Fibroblast of skin of left biceps (primary cell): ENCODE data around the gene MEFV.
"Not testable (repeated sequence)": the region's sequence is repeated elsewhere in the genome, so short reads cannot be mapped to it uniquely, and the experiment has no call there.

Source experiments
- DNase-seq, 2 experiments: peaks; one replicate each; pipeline ENCODE4 v3.0.0-alpha.2; 2013; ENCODE audit warnings: low read depth in 2 of 2

The MEFV gene, protein sequence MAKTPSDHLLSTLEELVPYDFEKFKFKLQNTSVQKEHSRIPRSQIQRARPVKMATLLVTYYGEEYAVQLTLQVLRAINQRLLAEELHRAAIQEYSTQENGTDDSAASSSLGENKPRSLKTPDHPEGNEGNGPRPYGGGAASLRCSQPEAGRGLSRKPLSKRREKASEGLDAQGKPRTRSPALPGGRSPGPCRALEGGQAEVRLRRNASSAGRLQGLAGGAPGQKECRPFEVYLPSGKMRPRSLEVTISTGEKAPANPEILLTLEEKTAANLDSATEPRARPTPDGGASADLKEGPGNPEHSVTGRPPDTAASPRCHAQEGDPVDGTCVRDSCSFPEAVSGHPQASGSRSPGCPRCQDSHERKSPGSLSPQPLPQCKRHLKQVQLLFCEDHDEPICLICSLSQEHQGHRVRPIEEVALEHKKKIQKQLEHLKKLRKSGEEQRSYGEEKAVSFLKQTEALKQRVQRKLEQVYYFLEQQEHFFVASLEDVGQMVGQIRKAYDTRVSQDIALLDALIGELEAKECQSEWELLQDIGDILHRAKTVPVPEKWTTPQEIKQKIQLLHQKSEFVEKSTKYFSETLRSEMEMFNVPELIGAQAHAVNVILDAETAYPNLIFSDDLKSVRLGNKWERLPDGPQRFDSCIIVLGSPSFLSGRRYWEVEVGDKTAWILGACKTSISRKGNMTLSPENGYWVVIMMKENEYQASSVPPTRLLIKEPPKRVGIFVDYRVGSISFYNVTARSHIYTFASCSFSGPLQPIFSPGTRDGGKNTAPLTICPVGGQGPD

DNA sequence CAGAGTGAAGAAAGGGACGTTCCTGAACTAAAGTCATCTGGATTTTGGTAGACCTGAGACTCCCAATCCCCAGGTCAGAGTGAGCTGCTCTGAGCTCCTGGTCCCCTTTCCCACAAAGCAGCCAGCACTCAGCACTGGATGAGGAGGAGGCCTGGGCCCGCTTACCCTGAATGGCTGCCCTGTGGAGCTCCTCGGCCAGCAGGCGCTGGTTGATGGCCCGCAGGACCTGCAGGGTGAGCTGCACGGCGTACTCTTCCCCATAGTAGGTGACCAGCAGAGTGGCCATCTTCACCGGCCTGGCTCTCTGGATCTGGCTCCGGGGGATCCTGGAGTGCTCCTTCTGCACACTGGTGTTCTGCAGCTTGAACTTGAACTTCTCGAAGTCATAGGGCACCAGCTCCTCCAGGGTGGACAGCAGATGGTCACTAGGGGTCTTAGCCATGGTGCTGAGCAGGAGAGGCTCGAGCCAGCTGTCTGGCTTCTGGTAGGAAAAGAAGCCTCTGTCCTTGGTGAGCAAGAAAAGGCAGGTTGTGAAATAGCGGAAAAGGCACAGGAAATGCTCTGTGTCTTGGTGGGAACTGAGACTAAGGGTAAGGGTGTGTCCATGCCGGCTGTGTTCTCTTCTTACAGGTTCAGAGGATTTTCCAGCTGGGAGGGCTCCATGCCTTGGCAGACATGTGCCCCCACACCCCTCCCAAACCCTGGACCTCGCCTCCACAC, at the start of gene MEFV:
MEFV (minus strand) TSS at position 488 of the 720 bp plus-strand sequence; CDS start at position 442, 46 bp downstream.
- DNase-seq: no peak

DNA sequence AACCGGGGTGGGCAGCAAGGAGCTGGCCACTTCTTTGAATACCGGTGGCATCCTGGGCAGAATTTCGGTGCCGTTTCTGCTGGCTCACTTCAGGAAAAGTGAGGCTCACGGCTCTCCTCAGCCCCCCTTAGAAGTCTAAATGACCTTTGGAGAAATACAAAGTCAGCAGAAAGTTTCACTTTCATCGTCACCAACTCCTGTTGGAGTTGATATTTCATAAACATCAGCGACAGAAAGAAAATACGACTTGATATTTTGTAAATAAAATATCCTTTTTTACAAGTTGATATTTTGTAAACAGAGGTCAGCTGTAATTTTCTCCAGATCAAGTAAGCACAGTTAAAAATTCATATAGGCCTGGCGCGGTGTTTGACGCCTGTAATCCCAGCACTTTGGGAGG, 49.6 kb upstream of the MEFV start:
- DNase-seq: no peak

DNA sequence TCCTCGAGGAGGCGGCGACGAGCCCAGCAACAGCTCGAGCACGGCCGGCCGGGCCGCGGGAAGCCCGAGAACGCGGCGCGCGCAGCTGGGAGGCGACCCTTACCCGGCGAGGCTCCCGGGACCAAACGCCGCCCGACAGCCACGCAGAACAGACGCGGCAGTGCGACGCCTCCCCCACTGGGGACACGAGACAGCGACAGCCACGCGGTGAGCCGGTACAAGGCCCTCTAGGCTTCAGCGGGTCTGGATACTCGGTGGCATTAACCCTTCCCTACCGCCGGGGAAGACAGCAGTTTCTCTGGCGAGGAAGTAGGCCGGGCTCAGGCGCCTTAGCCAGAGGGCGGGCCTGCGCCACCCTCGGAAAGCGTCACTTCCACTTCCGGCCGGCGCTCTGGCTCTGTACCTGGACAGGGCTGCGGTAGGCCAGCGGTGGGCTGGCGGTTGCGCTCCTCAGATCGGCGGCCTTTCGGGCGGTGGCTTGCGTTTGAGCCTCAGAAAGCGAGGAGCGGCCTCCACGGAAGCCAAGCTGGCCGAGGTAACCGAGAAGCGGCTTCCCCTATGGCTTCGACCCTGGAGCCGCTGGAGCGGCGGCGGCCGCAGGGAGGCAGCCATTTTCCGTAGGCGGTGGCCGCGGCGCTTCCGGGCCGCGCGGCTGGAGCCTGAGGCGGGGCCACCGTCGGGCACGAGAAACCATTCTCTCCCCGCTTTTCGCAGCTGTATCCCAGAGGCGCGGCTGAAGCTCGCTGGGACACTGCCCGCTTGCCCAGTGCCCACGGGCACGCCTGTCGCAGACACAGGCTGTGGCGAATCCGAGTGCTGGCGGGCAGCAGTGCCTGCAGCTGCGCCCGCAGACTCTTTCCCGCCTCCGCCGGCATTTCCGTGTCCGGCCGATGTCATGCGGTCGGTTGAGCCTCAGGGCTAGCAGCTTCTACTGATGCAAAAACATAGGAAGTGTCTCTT, 49.0 kb upstream of the MEFV start, which contains the start of the genes TIGD7 and ZNF75A:
TIGD7 (minus strand) TSS at position 322 of the 960 bp plus-strand sequence. CDS start 4,816 bp downstream, outside the sequence.
ZNF75A (plus strand) TSS at position 389 of the 960 bp plus-strand sequence. CDS start 2,932 bp downstream, outside the sequence.
- DNase-seq: peak; percentile 70 to 76

DNA sequence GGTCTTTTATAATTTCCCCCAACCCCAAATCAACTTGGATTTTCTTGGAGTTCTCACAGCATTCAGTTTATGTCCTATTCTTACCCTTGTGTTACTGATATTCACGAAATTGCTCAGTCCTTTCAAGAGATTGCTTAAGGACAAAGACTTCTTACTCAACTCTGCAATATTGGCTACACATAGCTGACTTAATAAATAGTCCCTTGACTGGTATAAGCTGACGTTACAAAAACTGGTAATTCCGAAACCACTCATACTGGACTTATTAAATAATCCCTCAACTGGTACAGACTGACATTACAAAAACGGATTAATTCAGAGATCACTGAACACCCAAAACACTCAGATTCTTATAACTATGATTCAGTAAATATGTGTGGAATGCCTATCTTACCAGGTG, 47.9 kb upstream of the MEFV start:
- no peak for DNase-seq

DNA sequence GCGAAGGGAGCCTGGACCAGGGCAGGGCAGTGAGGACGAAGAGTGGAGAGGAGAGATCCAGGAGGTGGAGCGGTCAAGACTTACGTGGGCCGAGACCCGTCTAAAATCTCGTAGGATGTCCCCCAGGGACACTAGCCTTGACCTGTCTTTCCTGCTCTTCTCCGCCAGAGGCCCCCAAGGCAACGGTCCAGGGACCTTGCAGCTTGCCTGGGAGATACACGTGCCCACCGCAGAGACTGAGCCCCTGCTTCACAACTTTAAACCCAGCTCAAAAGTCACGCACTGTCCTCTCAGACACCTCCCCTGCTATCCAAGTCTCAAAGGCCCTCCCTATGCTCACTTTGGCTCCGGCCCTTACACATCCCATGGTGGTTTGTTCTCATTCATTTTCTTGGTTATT, 39.4 kb upstream of the MEFV start:
- no peak for DNase-seq

DNA sequence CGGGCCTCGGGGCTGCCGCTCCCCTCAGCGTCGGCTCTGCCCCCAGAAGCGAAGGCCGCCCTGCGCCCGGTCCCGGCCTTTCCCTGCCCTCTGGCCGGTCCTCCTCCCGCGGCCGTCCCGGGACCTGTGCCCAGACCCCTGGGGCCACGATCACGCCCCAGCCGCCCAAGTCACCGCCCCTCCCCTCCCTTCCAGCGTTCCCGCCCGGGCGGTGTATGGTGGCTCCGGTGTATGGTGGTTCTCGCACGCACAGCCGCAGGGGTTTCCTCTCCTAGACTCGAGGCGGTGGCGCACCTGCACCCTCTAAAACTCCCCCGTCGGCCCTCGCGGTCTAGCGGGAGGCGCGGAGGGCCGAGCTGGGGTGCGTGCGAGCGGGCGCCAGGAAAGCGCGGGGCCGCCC, 38.8 kb upstream of the MEFV start:
- DNase-seq: no peak

DNA sequence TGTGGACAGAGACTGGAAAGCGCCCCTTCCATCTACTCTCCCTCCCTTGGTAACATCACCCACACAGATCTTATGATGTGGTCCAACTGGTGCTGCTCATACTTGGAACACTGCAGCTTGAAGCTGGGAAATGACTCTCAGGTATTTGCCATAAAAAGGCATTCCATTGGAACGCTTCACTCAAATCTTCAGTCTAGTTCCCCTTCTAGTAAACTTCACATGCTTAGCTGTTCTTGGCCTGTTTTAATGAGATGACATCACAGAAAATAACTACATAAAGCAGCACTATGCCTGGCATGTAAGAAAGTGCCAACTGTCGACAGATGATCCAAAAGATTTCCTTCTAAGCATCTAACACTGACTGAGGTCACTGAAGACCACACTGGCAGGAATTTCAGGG, 36.2 kb upstream of the MEFV start:
- DNase-seq: no peak

DNA sequence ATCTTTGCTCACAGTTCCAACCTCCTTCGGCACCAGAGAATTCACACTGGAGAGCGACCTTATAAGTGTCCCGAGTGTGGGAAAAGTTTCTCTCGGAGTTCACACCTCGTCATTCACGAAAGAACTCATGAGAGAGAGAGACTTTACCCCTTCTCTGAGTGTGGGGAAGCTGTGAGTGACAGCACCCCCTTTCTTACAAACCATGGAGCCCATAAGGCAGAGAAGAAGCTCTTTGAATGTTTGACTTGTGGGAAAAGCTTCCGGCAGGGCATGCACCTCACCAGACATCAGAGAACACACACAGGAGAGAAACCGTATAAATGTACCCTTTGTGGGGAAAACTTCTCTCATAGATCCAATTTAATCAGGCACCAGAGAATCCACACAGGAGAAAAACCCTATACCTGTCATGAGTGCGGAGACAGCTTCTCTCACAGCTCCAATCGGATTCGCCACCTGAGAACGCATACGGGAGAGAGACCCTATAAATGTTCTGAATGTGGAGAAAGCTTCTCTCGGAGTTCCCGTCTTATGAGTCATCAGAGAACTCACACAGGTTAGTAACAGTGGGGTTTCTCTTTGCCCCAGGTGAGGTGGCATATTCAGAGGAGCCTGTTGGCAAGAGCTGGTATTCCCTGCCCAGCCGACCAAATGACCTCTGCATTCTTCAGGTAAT, 33.7 kb upstream of the MEFV start:
- DNase-seq: no peak

DNA sequence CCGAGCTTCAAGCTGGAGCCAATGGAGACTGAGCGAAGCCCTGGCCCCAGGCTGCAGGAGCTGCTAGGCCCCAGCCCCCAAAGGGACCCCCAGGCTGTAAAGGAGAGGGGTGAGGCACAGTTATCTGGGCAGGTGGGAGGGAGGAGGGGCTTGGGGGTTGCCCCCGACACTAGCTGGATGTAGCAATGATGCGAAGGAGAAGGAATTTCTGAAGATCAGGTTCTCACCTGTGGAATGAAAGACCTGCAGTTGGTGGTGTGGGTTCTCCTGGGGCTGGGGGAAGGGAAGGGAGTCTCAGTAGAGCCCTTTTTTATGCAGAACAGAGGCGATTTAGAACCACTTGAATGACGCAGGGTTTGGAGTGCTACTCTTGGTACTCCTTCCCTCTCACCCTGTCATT, 28.7 kb upstream of the MEFV start:
- no peak for DNase-seq

DNA sequence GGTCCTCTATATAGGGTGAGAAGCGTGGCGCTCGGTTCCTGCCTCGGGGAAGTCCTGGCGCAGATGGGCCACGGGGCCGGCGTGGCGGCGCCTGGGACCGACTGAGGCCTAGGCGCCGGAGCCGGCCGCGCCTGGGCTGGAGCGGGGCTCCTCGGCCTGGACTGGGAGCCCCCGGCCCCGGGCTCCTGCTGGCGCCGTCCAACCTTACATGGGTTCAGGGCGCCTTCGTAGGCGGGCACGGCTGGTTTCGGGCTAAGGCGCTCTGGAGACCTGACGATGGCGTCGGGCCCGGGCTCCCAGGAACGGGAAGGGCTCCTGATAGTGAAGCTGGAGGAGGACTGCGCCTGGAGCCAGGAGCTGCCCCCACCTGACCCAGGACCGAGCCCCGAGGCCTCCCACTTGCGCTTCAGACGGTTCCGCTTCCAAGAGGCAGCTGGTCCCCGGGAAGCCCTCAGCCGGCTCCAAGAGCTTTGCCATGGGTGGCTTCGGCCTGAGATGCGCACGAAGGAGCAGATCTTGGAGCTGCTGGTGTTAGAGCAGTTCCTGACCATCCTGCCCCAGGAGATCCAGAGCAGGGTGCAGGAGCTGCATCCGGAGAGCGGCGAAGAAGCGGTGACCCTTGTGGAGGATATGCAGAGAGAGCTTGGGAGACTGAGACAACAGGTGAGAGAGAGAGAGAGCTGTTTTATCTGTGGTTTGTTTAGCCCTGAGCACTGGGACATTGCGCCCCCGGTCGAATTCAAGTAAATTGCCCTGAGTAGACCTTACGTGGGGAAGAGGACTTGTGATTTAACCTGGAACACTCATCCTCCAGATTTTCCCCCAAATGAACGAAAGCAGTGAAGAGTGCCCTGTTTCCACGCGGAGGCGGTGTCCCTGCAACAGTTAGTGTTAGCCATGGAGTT, 27.4 kb upstream of the MEFV start:
- no peak for DNase-seq

DNA sequence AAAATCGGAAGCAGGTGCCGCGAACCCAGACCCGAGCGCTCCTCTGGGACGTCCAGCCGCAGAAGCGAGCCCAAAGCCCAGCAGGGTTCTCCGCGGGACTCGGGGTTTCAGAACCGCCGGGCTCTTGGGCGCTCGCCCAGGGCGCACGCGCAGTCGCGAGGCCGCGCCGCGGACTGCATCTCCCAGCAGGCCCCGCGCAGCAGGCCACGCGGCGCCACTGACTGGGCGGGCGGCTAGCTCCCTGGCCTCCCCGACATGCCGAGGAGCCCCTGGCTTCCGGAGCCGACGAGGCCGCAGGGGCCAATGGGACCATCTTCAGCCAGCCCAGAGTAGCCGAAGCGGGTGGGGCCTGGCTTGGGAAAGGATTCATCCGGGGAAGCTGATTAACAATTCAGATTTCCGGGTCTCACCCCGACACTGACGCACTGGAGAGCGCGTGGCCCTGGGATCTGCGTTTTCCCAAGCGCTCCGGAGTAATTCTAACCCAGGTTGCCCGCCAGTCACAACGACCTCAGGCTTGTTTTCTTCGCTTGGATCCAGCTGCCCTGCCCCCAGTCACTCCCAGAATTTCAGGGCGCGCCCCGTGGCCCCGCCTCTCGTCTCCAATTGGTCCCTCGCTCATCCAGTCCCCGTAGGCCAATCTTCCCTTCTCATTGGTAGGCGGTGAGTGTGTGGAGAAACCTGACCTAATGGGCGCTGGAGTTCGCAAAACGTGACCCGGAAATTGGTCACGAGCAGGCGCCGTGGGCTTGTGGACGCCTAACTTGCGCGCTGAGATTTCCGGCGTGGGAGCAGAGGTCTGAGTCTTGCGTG, 26.5 kb upstream of the MEFV start, which contains the start of gene ZNF263:
ZNF263 (plus strand) TSS at position 762 of the 813 bp plus-strand sequence. CDS start 328 bp downstream, outside the sequence.
- DNase-seq: peak; percentile 94 to 97

DNA sequence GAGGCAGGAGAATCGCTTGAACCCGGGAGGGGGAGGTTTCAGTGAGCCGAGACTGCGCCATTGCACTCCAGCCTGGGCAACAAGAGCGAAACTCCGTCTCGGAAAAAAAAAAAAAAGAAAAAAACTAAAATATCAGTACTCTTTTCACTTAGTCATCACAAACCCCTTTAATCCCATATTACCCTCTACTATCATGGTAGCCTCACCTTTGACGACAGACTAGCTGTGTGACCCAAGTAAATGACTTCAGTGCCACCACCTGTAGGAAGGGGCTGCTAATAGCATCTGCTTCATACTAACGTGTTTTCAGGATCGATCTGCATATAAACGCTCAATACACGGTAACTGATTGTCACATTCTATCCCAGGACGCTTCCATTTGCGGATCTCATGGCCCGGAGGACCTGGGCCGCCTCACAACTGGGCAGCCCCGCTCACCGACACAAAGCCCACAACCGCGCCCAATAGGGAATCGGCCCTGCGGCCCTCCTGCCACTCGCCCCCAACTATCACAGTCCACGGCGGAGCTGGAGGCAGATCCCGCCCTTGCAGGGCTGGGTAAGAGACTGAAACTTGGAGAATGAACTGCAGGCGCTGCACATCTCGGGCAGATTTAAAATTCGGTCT, 25.8 kb upstream of the MEFV start:
- DNase-seq: no peak

DNA sequence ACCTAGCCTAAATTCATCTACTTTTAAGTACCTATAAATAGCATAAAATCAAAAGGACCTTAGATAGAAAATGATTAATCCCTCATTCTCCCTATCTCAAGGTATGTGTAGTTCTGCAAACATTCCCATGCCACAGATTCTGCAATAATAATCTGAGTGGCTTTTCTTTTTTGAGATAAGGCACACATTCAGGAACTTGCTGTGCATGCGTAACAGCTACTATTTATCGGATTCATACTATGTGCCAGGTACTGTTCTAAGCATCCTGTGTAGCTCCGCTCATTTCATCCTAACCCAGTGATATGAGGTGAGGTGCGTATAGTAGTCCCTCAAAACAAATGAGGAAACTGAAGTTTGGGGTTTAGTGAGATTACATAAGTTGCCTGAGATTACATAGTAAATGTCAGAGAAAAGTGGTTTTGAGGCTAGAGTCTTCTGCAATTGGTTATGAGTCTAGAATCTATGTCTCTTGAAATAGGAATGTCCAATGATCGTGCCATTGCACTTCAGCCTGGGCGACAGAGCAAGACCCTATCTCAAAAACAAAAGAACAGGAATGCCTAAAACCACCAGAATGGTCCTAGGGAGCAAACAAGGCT, 24.9 kb upstream of the MEFV start:
- DNase-seq: no peak

DNA sequence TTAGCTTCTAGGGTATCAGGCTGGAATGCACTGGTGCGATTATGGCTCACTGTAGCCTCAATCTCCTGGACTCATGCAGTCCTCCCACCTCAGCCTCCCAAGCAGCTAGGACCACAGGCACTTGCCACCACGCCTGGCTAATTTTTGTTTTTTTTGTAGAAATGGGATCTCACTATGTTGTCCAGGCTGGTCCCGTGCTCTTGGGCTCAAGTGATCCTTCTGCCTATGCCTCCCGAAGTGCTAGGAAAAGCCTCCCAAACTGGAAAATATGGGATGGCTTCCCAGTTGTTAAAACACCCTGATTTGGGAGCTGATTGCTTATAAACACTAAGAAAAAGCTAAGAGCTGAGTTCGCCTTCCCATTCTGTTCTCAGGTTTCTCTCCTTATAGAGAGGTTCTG, 20.2 kb upstream of the MEFV start:
- no peak for DNase-seq

DNA sequence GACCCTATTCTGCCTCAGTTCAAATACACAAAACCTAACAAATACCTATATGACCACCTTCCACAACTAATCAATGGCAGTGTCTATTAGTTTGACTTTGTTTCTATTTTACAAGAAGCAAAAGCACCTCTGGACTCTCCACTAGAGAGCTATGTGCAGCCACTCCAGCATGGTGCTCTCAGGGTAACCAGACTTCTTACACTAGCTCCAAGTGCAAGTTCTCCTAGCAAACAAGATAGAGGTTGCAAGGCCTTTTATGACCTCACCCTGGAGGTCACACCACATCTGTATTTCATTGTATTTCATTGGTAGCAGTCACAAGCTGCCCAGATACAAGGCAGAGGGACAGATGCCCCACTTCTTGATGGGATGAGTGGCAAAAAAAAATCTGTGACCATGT, 18.5 kb upstream of the MEFV start:
- no peak for DNase-seq

DNA sequence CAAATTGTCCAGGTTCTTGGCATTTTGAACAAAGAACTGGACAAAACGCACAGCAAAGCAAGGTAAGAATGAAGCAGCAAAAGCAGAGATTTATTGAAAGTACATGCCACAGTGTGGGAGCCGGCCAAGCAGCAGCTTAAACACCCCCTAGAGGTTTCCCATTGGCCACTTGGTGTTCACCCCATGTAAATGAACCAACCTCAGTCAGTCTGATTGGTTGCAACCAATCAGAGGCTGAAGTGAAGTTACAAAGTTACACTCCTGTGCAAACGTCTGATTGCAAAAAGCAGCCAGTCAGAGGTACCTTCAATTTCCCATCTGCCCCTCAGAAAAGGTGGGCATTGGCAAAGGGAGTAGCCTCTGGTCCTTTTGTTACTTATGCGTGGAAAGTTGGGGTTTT, 18.1 kb upstream of the MEFV start:
- DNase-seq: no peak

DNA sequence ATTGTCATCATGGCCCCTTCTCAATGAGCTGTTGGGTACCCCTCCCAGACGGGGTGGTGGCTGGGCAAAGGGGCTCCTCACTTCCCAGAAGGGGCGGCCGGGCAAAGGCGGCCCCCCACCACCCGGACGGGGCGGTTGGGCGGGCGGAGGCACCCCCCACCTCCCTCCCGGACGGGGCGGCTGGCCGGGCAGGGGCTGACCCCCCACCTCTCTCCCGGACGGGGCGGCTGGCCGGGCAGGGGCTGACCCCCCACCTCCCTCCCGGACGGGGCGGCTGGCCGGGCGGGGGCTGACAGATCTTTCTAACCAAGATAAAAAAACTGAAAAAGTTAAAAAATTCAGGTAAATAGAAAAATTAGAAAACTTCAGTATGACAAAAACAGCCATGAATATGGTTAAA, 14.8 kb upstream of the MEFV start:
- not testable (repeated sequence) for DNase-seq
